ENCODE results near the gene FKBP14. TPM values are rescaled to one million over a fixed set of nuclear protein-coding genes. Genes with fewer than 3 reads are reported as not detected.

Gene FKBP14
- total and polyA plus RNA-seq, 11 donors = 2.5 to 19.0 (median 13.2) TPM

- DNase-seq = no peak
- ATAC-seq = no peak
- Histone ChIP-seq H3K4me1 (no peaks in the 10 kb centered on the region), H3K4me3 (no peak overlapping the region), H3K36me3 (peaks cover 0 to 84% (median 57%) of the 10 kb centered on the region in 9 donors), H3K27ac (no peak overlapping the region), H3K9me3 (no peaks in the 10 kb centered on the region), H3K27me3 (no peaks in the 10 kb centered on the region)
- intact Hi-C loops (cut with DNase I) = loop anchor here in 1 of 10 donors (10.0 kb wide), 1 partner anchor 108 kb away; no protein-coding TSS in a partner anchor
- 93 to 98% (median 95%) methylated on average over 3 of the region's 3 CpGs for WGBS, 4 donors
- TF ChIP-seq CTCF (IDR thresholded peaks at IDR 0.05) = no peak
- TF ChIP-seq POLR2A (IDR thresholded peaks at IDR 0.05) = no peak
Observed at GRCh38 chr7:30053068-30053467, 26.6 kb upstream of the FKBP14 start.

GRCh38 chr7:30049173-30049572, 22.7 kb upstream of the FKBP14 start:
- 92 to 96% (median 94%) methylated on average over 4 of the region's 4 CpGs for WGBS, 4 donors
- no peak for TF ChIP-seq POLR2A (IDR thresholded peaks at IDR 0.05)
- no peak for TF ChIP-seq CTCF (IDR thresholded peaks at IDR 0.05)
- Histone ChIP-seq H3K9me3 (no peaks in the 10 kb centered on the region), H3K4me1 (peaks cover 0 to 7% (median 0%) of the 10 kb centered on the region in 12 donors), H3K27ac (no peak overlapping the region), H3K4me3 (no peak overlapping the region), H3K36me3 (peaks cover 0 to 92% (median 63%) of the 10 kb centered on the region in 9 donors), H3K27me3 (no peaks in the 10 kb centered on the region)
- ATAC-seq (no peak), DNase-seq (no peak)
- intact Hi-C loops (cut with DNase I) = no loop called here

GRCh38 chr7:30048582-30048981, 22.1 kb upstream of the FKBP14 start:
- intact Hi-C loops (cut with DNase I) = no loop called here
- Histone ChIP-seq H3K4me1 (peaks cover 0 to 7% (median 0%) of the 10 kb centered on the region in 12 donors), H3K36me3 (peaks cover 0 to 86% (median 57%) of the 10 kb centered on the region in 9 donors), H3K9me3 (no peaks in the 10 kb centered on the region), H3K27me3 (no peaks in the 10 kb centered on the region), H3K4me3 (no peak overlapping the region), H3K27ac (no peak overlapping the region)
- TF ChIP-seq CTCF (IDR thresholded peaks at IDR 0.05) (no peak), POLR2A (IDR thresholded peaks at IDR 0.05) (no peak)
- DNase-seq (no peak), ATAC-seq (no peak)
- 93 to 95% (median 94%) methylated on average over 2 of the region's 2 CpGs for WGBS, 4 donors

- intact Hi-C loops (cut with DNase I) = no loop called here
- DNase-seq (no peak), ATAC-seq (peak in 2 of 4 donors; percentile 58 to 63)
- Histone ChIP-seq H3K4me3 (no peak overlapping the region), H3K9me3 (no peaks in the 10 kb centered on the region), H3K27me3 (no peaks in the 10 kb centered on the region), H3K27ac (no peak overlapping the region), H3K36me3 (peaks cover 0 to 72% (median 48%) of the 10 kb centered on the region in 9 donors), H3K4me1 (peaks cover 0 to 7% (median 0%) of the 10 kb centered on the region in 12 donors)
- TF ChIP-seq POLR2A (IDR thresholded peaks at IDR 0.05) (no peak), CTCF (IDR thresholded peaks at IDR 0.05) (no peak)
- 42 to 62% (median 46%) methylated on average over 2 of the region's 2 CpGs for WGBS, 4 donors
Observed at GRCh38 chr7:30047124-30047523, 20.6 kb upstream of the FKBP14 start.
